Trophoblast cell (in vitro differentiated cells and primary cell): ENCODE results near the gene TPST1.

Experiments
- DNase-seq, 2 donors: peaks; one replicate each; pipeline ENCODE4 v3.0.0-alpha.2; 2016
- H2AFZ ChIP-seq: 2 replicates; pipeline ENCODE4 v1.6.1; 2013; ENCODE audit warnings: low read length, moderate library complexity, mild to moderate bottlenecking; ENCODE audit not compliant: insufficient read depth, poor library complexity
- H2AK5ac ChIP-seq: 2 replicates; pipeline ENCODE4 v1.6.1; 2013; ENCODE audit warnings: mild to moderate bottlenecking, low read length
- H2BK120ac ChIP-seq: 2 replicates; pipeline ENCODE4 v1.6.1; 2013; ENCODE audit warnings: low read length, mild to moderate bottlenecking, moderate library complexity; ENCODE audit not compliant: insufficient read depth, poor library complexity
- H2BK12ac ChIP-seq: 2 replicates; pipeline ENCODE4 v1.6.1; 2013; ENCODE audit warnings: mild to moderate bottlenecking, low read length, moderate library complexity
- H2BK5ac ChIP-seq: 2 replicates; pipeline ENCODE4 v1.6.1; 2013; ENCODE audit warnings: low read length, low read depth, moderate library complexity, mild to moderate bottlenecking; ENCODE audit not compliant: poor library complexity
- H3K14ac ChIP-seq: 2 replicates; pipeline ENCODE4 v1.6.1; 2013; ENCODE audit warnings: mild to moderate bottlenecking, low read length
- H3K18ac ChIP-seq: 2 replicates; pipeline ENCODE4 v1.6.1; 2013; ENCODE audit warnings: mild to moderate bottlenecking, low read length
- H3K23ac ChIP-seq: 2 replicates; pipeline ENCODE4 v1.6.1; 2013; ENCODE audit warnings: low read length
- H3K27ac ChIP-seq: 2 replicates; pipeline ENCODE4 v1.5.1; 2013; ENCODE audit warnings: low read depth, mild to moderate bottlenecking, inconsistent platforms, low read length, moderate library complexity
- H3K27me3 ChIP-seq: 2 replicates; pipeline ENCODE4 v1.6.1; 2013; ENCODE audit warnings: inconsistent platforms, mild to moderate bottlenecking, low read length, moderate library complexity; ENCODE audit not compliant: insufficient read depth
- H3K36me3 ChIP-seq, 2 experiments: 1 replicate in 1 of 2; 2 replicates in 1 of 2; pipeline ENCODE4 v1.6.1; 2013; ENCODE audit warnings: low read length in 2 of 2, mild to moderate bottlenecking in 2 of 2, moderate library complexity in 1 of 2; ENCODE audit not compliant: insufficient read depth in 2 of 2, control insufficient read depth in 1 of 2
- H3K4ac ChIP-seq: 2 replicates; pipeline ENCODE4 v1.6.1; 2013; ENCODE audit warnings: low read depth, mild to moderate bottlenecking, low read length, moderate library complexity
- H3K4me1 ChIP-seq, 2 experiments: 1 replicate in 1 of 2; 2 replicates in 1 of 2; pipeline ENCODE4 v1.6.1; 2013; ENCODE audit warnings: low read length in 2 of 2, mild to moderate bottlenecking in 2 of 2, moderate library complexity in 1 of 2; ENCODE audit not compliant: insufficient read depth in 2 of 2, control insufficient read depth in 1 of 2
- H3K4me2 ChIP-seq: 2 replicates; pipeline ENCODE4 v1.6.1; 2013; ENCODE audit warnings: inconsistent platforms, mild to moderate bottlenecking, low read length, moderate library complexity
- H3K4me3 ChIP-seq: 2 replicates; pipeline ENCODE4 v1.5.1; 2013; ENCODE audit warnings: mild to moderate bottlenecking, low read depth, low read length, inconsistent platforms
- H3K79me1 ChIP-seq: one replicate; pipeline ENCODE4 v1.6.1; 2013; ENCODE audit warnings: low read length
- H3K79me2 ChIP-seq: 2 replicates; pipeline ENCODE4 v1.6.1; 2013; ENCODE audit warnings: low read length, mild to moderate bottlenecking; ENCODE audit not compliant: control insufficient read depth, insufficient read depth, poor library complexity
- H3K9ac ChIP-seq: 2 replicates; pipeline ENCODE4 v1.6.1; 2013; ENCODE audit warnings: mild to moderate bottlenecking, low read length
- H3K9me3 ChIP-seq: 2 replicates; pipeline ENCODE4 v1.6.1; 2013; ENCODE audit warnings: low read depth, mild to moderate bottlenecking, control low read depth, inconsistent platforms, low read length; ENCODE audit not compliant: insufficient read depth
- H4K12ac ChIP-seq: 2 replicates; pipeline ENCODE4 v1.6.1; 2013; ENCODE audit warnings: low read depth, mild to moderate bottlenecking, low read length, moderate library complexity
- H4K8ac ChIP-seq: 2 replicates; pipeline ENCODE4 v1.6.1; 2013; ENCODE audit warnings: low read depth, mild to moderate bottlenecking, low read length, moderate library complexity
- H4K91ac ChIP-seq: one replicate; pipeline ENCODE4 v1.6.1; 2013; ENCODE audit warnings: low read depth, mild to moderate bottlenecking, low read length, moderate library complexity
- WGBS: extraction: QIAGEN DNeasy Blood & Tissue Kit; methylation state at CpG from one replicate; pipeline ENCODE4 v1.1.7; 2013; ENCODE audit warnings: missing lambda C conversion rate; ENCODE audit not compliant: insufficient read length, insufficient coverage; ENCODE audit errors: extremely low coverage; 5-methylcytosine and 5-hydroxymethylcytosine counted together

TPST1 gene

DNA sequence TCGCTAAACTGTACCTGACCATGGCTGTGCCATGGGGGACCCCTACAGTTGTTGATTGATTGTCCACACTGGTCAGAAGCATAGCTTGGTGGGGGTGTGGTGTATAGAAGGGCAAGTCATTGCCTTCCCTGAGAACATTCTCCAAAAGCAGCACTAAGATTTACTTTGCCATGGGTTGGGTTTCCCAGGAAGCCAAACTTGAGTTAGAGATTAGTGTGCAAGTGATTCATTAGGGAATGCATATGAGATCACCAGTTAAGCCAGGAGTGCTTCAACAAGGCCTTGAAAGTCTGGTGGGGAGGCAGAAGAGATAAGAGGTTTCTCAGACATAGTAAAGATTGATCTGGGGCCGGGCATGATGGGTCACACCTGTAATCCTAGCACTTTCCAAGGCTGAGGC, 21.4 kb upstream of the TPST1 start:
- Histone ChIP-seq H3K14ac (no peak overlapping the region), H3K4me3 (no peak overlapping the region), H4K91ac (no peak overlapping the region), H3K18ac (no peak overlapping the region), H3K36me3 (no peaks in the 10 kb centered on the region), H3K9me3 (peaks cover 4% of the 10 kb centered on the region), H3K4ac (no peak overlapping the region), H2BK120ac (no peak overlapping the region), H3K79me1 (no peaks in the 10 kb centered on the region), H2BK12ac (no peak overlapping the region), H3K4me1 (no peaks in the 10 kb centered on the region), H4K8ac (no peak overlapping the region), H3K23ac (no peak overlapping the region), H3K79me2 (no peaks in the 10 kb centered on the region), H4K12ac (no peak overlapping the region), H2AK5ac (no peak overlapping the region), H3K4me2 (no peak overlapping the region), H3K27me3 (no peaks in the 10 kb centered on the region), H2BK5ac (no peak overlapping the region), H3K27ac (no peak overlapping the region), H3K9ac (no peak overlapping the region), H2AFZ (no peak overlapping the region)
- no CpG with 5 or more reads among the region's 2 CpGs for WGBS
- DNase-seq, result peak; percentile 56 to 72

DNA sequence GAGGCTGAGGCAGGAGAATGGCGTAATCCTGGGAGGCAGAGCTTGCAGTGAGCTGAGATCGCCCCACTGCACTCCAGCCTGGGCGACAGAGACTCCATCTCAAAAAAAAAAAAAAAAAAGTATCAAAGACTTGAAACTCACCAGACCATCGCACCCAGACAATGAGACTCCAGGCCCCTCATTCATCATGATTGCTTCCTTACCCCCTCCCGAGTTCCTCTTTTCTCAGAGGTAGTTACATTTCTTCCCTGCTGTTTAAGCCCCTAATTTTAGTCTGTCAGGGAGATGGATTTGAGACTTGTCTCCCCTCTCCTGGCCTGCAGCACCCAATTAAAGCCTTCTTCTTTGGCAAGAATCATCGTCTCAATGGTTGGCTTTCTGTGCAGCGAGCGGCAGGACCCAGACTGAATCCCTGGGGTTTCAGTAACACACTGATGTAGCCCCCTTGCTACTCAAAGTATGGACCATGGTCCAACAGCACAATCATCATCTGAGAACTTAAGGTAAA, 19.4 kb upstream of the TPST1 start:
- no peaks in the 10 kb centered on the region for H3K4me1 ChIP-seq
- H3K4me3 ChIP-seq, result no peak overlapping the region
- no peak overlapping the region for H2AK5ac ChIP-seq
- no peak for DNase-seq
- H2AFZ ChIP-seq, result no peak overlapping the region
- no peak overlapping the region for H3K18ac ChIP-seq
- H3K23ac ChIP-seq, result no peak overlapping the region
- H3K9me3 ChIP-seq, result peaks cover 4% of the 10 kb centered on the region
- no peak overlapping the region for H4K8ac ChIP-seq
- H4K91ac ChIP-seq, result no peak overlapping the region
- H3K4me2 ChIP-seq, result no peak overlapping the region
- H2BK12ac ChIP-seq, result no peak overlapping the region
- no peak overlapping the region for H3K4ac ChIP-seq
- no peak overlapping the region for H4K12ac ChIP-seq
- no peaks in the 10 kb centered on the region for H3K79me1 ChIP-seq
- no peak overlapping the region for H2BK5ac ChIP-seq
- no peak overlapping the region for H3K27ac ChIP-seq
- H3K9ac ChIP-seq, result no peak overlapping the region
- no peaks in the 10 kb centered on the region for H3K27me3 ChIP-seq
- no peak overlapping the region for H3K14ac ChIP-seq
- H3K36me3 ChIP-seq, result no peaks in the 10 kb centered on the region
- H3K79me2 ChIP-seq, result no peaks in the 10 kb centered on the region
- no CpG with 5 or more reads among the region's 8 CpGs for WGBS
- H2BK120ac ChIP-seq, result no peak overlapping the region

DNA sequence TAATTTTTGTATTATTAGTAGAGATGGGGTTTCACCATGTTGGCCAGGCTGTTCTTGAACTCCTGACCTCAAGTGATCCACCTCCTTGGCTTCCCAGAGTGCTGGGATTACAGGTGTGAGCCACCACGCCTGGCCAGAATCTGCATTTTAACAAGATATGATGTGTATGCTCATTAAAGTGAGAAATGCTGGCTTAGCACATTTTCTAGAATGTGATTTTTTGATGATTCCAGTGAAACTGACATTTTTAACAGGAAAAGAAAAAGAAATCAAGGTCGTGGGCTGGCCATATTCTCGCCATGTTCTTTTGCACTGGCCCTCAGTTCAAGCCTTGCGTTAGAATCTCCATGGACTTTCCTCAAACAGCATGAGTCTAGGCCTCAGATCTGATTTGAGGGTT, 18.1 kb upstream of the TPST1 start:
- Histone ChIP-seq H4K12ac (no peak overlapping the region), H2AFZ (no peak overlapping the region), H3K4me3 (no peak overlapping the region), H4K8ac (no peak overlapping the region), H2AK5ac (no peak overlapping the region), H3K27me3 (no peaks in the 10 kb centered on the region), H3K4me2 (no peak overlapping the region), H3K9me3 (peaks cover 4% of the 10 kb centered on the region), H2BK12ac (no peak overlapping the region), H3K79me2 (no peaks in the 10 kb centered on the region), H4K91ac (no peak overlapping the region), H2BK5ac (no peak overlapping the region), H3K18ac (no peak overlapping the region), H3K27ac (no peak overlapping the region), H3K9ac (no peak overlapping the region), H3K4me1 (no peaks in the 10 kb centered on the region), H3K23ac (no peak overlapping the region), H3K36me3 (no peaks in the 10 kb centered on the region), H3K4ac (no peak overlapping the region), H3K79me1 (no peaks in the 10 kb centered on the region), H2BK120ac (no peak overlapping the region), H3K14ac (no peak overlapping the region)
- WGBS, result no CpG with 5 or more reads among the region's 4 CpGs
- DNase-seq, result no peak

DNA sequence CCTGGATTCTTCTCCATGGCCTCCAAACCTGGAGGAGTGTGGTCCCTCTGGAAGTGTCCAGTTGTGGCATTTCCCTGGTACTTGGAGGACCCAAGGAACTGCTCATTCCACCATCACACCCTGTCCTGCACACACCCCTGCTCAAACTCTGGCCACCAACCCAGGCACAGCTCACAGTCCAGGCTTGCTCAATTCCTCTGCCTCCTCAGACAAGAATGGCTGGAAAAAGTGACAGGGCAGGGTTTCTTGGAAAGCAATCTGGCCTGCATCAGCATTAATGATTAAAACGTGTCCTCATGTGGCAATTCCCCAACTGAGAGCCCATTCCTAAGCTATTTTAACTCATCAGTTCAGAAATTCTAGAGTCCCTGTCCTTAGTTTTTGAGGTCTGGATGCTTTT, 17.2 kb upstream of the TPST1 start:
- Histone ChIP-seq H3K36me3 (no peaks in the 10 kb centered on the region), H2AK5ac (no peak overlapping the region), H3K27ac (no peak overlapping the region), H3K27me3 (no peaks in the 10 kb centered on the region), H3K4ac (no peak overlapping the region), H3K14ac (no peak overlapping the region), H3K79me1 (no peaks in the 10 kb centered on the region), H2AFZ (no peak overlapping the region), H3K9me3 (peaks cover 4% of the 10 kb centered on the region), H3K4me3 (no peak overlapping the region), H4K91ac (no peak overlapping the region), H3K9ac (no peak overlapping the region), H2BK5ac (no peak overlapping the region), H4K12ac (no peak overlapping the region), H2BK12ac (no peak overlapping the region), H3K79me2 (no peaks in the 10 kb centered on the region), H3K23ac (no peak overlapping the region), H3K18ac (no peak overlapping the region), H3K4me2 (no peak overlapping the region), H2BK120ac (no peak overlapping the region), H3K4me1 (no peaks in the 10 kb centered on the region), H4K8ac (no peak overlapping the region)
- no CpG with 5 or more reads among the region's 1 CpG for WGBS
- DNase-seq, result peak; percentile 55 to 75
